K562 (cell line): ENCODE results near the gene AKAP6. TPM values are rescaled to one million over a fixed set of nuclear protein-coding genes. Genes with fewer than 3 reads are reported as not detected.

Source experiments
- ATAC-seq: fragments of 200-7000 bp; cut with Tn5 transposase; 3 replicates; pipeline ENCODE4 v1.9.1; 2020; ENCODE audit warnings: moderate library complexity
- BruUV-seq: library from RNA; stranded (reverse); fragments of 400-500 nt; replicated peaks from 2 replicates; lab custom pipeline; 2021; lab: Mats Ljungman, UMichigan
- CTCF ChIA-PET: fragments of 300-600 bp; formaldehyde crosslinking; extraction: SDS; loops from one replicate; lab custom pipeline; 2021; ENCODE audit warnings: low intra/inter-chr PET ratio; lab: Yijun Ruan, JAX
- POLR2A ChIA-PET: fragments of 300-600, 350-650 bp; sonication (Branson Sonifier 250); formaldehyde crosslinking; extraction: SDS; loops from one replicate; lab custom pipeline; 2021; ENCODE audit warnings: antibody characterized with exemption, inconsistent platforms; lab: Yijun Ruan, JAX
- DNase-seq, 4 experiments: peaks; one replicate each; pipeline versions ENCODE4 v3.0.0 to v3.0.0-alpha.2; 2011 to 2018; ENCODE audit warnings: low spot score in 3 of 4, mixed read lengths in 3 of 4; ENCODE audit errors: extremely low read depth in 1 of 4
- FAIRE-seq: peaks from 2 replicates; lab custom pipeline; 2011; peaks lifted over from hg19 to GRCh38; lab: Jason Lieb, UNC
- H2AFZ ChIP-seq: 2 replicates; pipeline ENCODE4 v1.6.0; 2011; ENCODE audit warnings: low read depth, low read length, control low read depth, inconsistent platforms
- H3K27ac ChIP-seq: fragments of 200-600 bp; 3 replicates; pipeline ENCODE4 v1.8.0; 2011; ENCODE audit warnings: low read depth, mild to moderate bottlenecking, control low read depth, inconsistent platforms, low read length, moderate library complexity, mixed read lengths; ENCODE audit errors: extremely low read depth
- H3K27me3 ChIP-seq, 2 experiments: fragments of 300-600 bp in 1 of 2; 2 replicates in 1 of 2; 3 replicates in 1 of 2; pipeline versions ENCODE4 v1.6.0 to v1.8.0; 2011; ENCODE audit warnings: inconsistent platforms in 2 of 2, low read length in 2 of 2, mild to moderate bottlenecking in 1 of 2, mixed read lengths in 1 of 2, moderate library complexity in 1 of 2; ENCODE audit not compliant: control insufficient read depth in 2 of 2, insufficient read depth in 2 of 2
- H3K36me3 ChIP-seq: fragments of 300-600 bp; 3 replicates; pipeline ENCODE4 v1.8.0; 2011; ENCODE audit warnings: mild to moderate bottlenecking, low read length, inconsistent platforms; ENCODE audit not compliant: control insufficient read depth, insufficient read depth
- H3K4me1 ChIP-seq, 2 experiments: fragments of 200-600 bp in 1 of 2; replicated peaks in 1 of 2; 2 replicates in 1 of 2; 3 replicates in 1 of 2; pipeline versions ENCODE4 v1.5.1 to v1.8.0; 2011; ENCODE audit warnings: inconsistent platforms in 2 of 2, low read length in 2 of 2, mild to moderate bottlenecking in 1 of 2, mixed read lengths in 1 of 2, moderate library complexity in 1 of 2; ENCODE audit not compliant: control insufficient read depth in 2 of 2, insufficient read depth in 2 of 2
- H3K4me2 ChIP-seq: 2 replicates; pipeline ENCODE4 v1.6.1; 2011; ENCODE audit warnings: low read length, control low read depth, inconsistent platforms, mixed read lengths; ENCODE audit not compliant: insufficient read depth
- H3K4me3 ChIP-seq: fragments of 200-600 bp; sonication (generic), shearing (Covaris generic); 2 replicates; pipeline ENCODE4 v1.5.1; 2016; ENCODE audit warnings: control low read depth, inconsistent platforms
- H3K79me2 ChIP-seq: fragments of 200-600 bp; 3 replicates; pipeline ENCODE4 v1.8.0; 2011; ENCODE audit warnings: low read length, inconsistent platforms; ENCODE audit not compliant: control insufficient read depth, insufficient read depth
- H3K9ac ChIP-seq, 2 experiments: 2 replicates each; pipeline versions ENCODE4 v1.6.0 to v1.6.1; 2011; ENCODE audit warnings: low read depth in 2 of 2, low read length in 2 of 2, control low read depth in 1 of 2, inconsistent platforms in 1 of 2, mild to moderate bottlenecking in 1 of 2, mixed read lengths in 1 of 2; ENCODE audit not compliant: insufficient read depth in 1 of 2
- H3K9me1 ChIP-seq: one replicate; pipeline ENCODE4 v1.6.0; 2011; ENCODE audit warnings: inconsistent platforms, mild to moderate bottlenecking, low read length, moderate library complexity; ENCODE audit not compliant: control insufficient read depth, insufficient read depth
- H3K9me3 ChIP-seq: replicated peaks from 2 replicates; pipeline ENCODE4 v1.5.1; 2011; ENCODE audit warnings: low read depth, low read length, inconsistent platforms; ENCODE audit not compliant: control insufficient read depth, insufficient read depth
- H4K20me1 ChIP-seq: replicated peaks from 2 replicates; pipeline ENCODE4 v1.6.1; 2011; ENCODE audit warnings: low read length, inconsistent platforms, mixed read lengths; ENCODE audit not compliant: control insufficient read depth, insufficient read depth
- BCL6 ChIP-seq: fragments of 250-450 bp; sonication (Bioruptor Pico); IDR thresholded peaks from 2 replicates; pipeline ENCODE4 v1.4.0; 2020
- ETS2 ChIP-seq: IDR thresholded peaks from 2 replicates; pipeline ENCODE4 v1.6.1; 2016; ENCODE audit warnings: borderline replicate concordance, missing genetic modification characterization, mild to moderate bottlenecking, moderate library complexity, missing compliant biosample characterization; ENCODE audit not compliant: poor library complexity, severe bottlenecking
- MCM7 ChIP-seq, 2 experiments: fragments of 450-650 bp; IDR thresholded peaks; 2 replicates each; pipeline ENCODE4 v1.6.1; 2016 to 2018
- MTA1 ChIP-seq: fragments of 450-650 bp; IDR thresholded peaks from 2 replicates; pipeline ENCODE4 v1.6.1; 2017; ENCODE audit warnings: borderline replicate concordance
- PATZ1 ChIP-seq: fragments of 250-450 bp; sonication (Bioruptor Pico); IDR thresholded peaks from 2 replicates; pipeline ENCODE4 v1.5.0; 2020; ENCODE audit warnings: mild to moderate bottlenecking, borderline replicate concordance
- PHTF2 ChIP-seq: fragments of 250-450 bp; sonication (Bioruptor Pico); IDR thresholded peaks from 2 replicates; pipeline ENCODE4 v1.5.0; 2021; ENCODE audit warnings: mild to moderate bottlenecking
- SIN3B ChIP-seq: fragments of 450-650 bp; IDR thresholded peaks from 2 replicates; pipeline ENCODE4 v1.6.1; 2017; ENCODE audit warnings: low read depth, mild to moderate bottlenecking, moderate library complexity
- SNRNP70 ChIP-seq: fragments of 200-400 bp; formaldehyde crosslinking; optimal IDR thresholded peaks from 2 replicates; pipeline ENCODE3; 2017; ENCODE audit warnings: low read depth, low read length
- USF2 ChIP-seq: sonication (generic); formaldehyde crosslinking; IDR thresholded peaks from 2 replicates; pipeline ENCODE4 v1.5.0; 2020; ENCODE audit warnings: missing genetic modification reagents
- ZBTB12 ChIP-seq: fragments of 250-450 bp; sonication (Bioruptor Pico); IDR thresholded peaks from 2 replicates; pipeline ENCODE4 v1.4.0; 2020
- ZBTB34 ChIP-seq: fragments of 250-450 bp; sonication (Bioruptor Pico); IDR thresholded peaks from 2 replicates; pipeline ENCODE4 v1.8.0; 2021; ENCODE audit warnings: mild to moderate bottlenecking, moderate library complexity
- ZNF282 ChIP-seq: sonication (generic); formaldehyde crosslinking; IDR thresholded peaks from 2 replicates; pipeline ENCODE4 v1.8.1; 2023; ENCODE audit warnings: missing genetic modification reagents
- ZNF444 ChIP-seq: fragments of 250-450 bp; sonication (Bioruptor Pico); IDR thresholded peaks from 2 replicates; pipeline ENCODE4 v1.4.0; 2020; ENCODE audit warnings: mild to moderate bottlenecking, moderate library complexity
- ZNF696 ChIP-seq: fragments of 250-450 bp; sonication (Bioruptor Pico); conservative IDR thresholded peaks from 2 replicates; pipeline ENCODE4 v1.4.0; 2020; ENCODE audit warnings: mild to moderate bottlenecking, moderate library complexity
- WGBS: fragments of 100-300 bp; shearing (Covaris generic); methylation state at CpG from one replicate; pipeline ENCODE4 v1.1.6; 2016; ENCODE audit warnings: low coverage, mixed read lengths; ENCODE audit not compliant: insufficient coverage; ENCODE audit errors: missing lambda C conversion rate; 5-methylcytosine and 5-hydroxymethylcytosine counted together
- in situ Hi-C: fragments of 300-500 bp; cut with MboI; formaldehyde crosslinking; loops from 4 replicates; pipeline ENCODE4 v1.15.0; 2018; ENCODE audit warnings: inconsistent platforms, mixed read lengths
- intact Hi-C: fragments of 100-400 bp; cut with micrococcal nuclease; formaldehyde crosslinking; loops from 2 replicates; pipeline ENCODE4 v1.14.2; 2022
- polyA plus RNA-seq, 8 experiments: library from polyadenylated mRNA; depleted of rRNA in 4 of 8; stranded (reverse) in 5 of 8; unstranded in 3 of 8; fragments of >200 nt; fragmentation: Nextera tagmentation in 2 of 8; fragmentation: Illumina TruSeq in 1 of 8; extraction: Ambion mirVana in 2 of 8; extraction: Trizol in 1 of 8; gene quantifications; 2 replicates each; pipeline versions ENCODE4 v1.2.1 to v1.2.3, GENCODE V29; 2011 to 2014; ENCODE audit warnings: inconsistent platforms in 1 of 8, missing spikeins in 1 of 8
- total RNA-seq, 7 experiments: library from RNA; depleted of rRNA in 6 of 7; stranded (reverse); fragments of >200 nt in 6 of 7; fragmentation: Illumina TruSeq in 2 of 7; extraction: Trizol in 2 of 7; gene quantifications; 2 replicates each; pipeline versions ENCODE4 v1.2.1 to v1.2.3, GENCODE V29; 2011 to 2021; ENCODE audit warnings: low replicate concordance in 1 of 7

Gene AKAP6
- total and polyA plus RNA-seq, 9 of the 15 experiments (the other 6 are each of a cell fraction or from before 2014, with no cell fraction given) = 0.03 to 1.7 (median 0.48) TPM

GRCh38 chr14:32633224-32633859 lies 304.2 kb downstream of the AKAP6 start:
- no peak overlapping the region for H3K27ac ChIP-seq
- in situ Hi-C loops (no loop called here), intact Hi-C loops (no loop called here)
- BruUV-seq = no TSS peak
- no peaks in the 10 kb centered on the region for H3K9me1 ChIP-seq
- no peak overlapping the region for H3K4me3 ChIP-seq
- H3K9me3 ChIP-seq = no peaks in the 10 kb centered on the region
- H3K27me3 ChIP-seq = no peaks in the 10 kb centered on the region
- DNase-seq (no peak), ATAC-seq (no peak), FAIRE-seq (no peak)
- no peaks in the 10 kb centered on the region for H3K4me1 ChIP-seq
- POLR2A ChIA-PET = no interaction called here
- TF ChIP-seq ZNF696 (CRISPR knock-in tag) (no peak), ZNF444 (CRISPR knock-in tag) (no peak), SIN3B (no peak), USF2 (no peak), MCM7 (IDR thresholded peaks at IDR 0.05) (no peak), BCL6 (CRISPR knock-in tag) (no peak), ZBTB34 (CRISPR knock-in tag) (no peak), MTA1 (no peak), ZNF282 (CRISPR knock-in tag) (no peak), PATZ1 (CRISPR knock-in tag) (no peak), ZBTB12 (CRISPR knock-in tag) (no peak), PHTF2 (CRISPR knock-in tag) (no peak), SNRNP70 (no peak), ETS2 (tag) (no peak)
- no peak overlapping the region for H3K9ac ChIP-seq
- CTCF ChIA-PET = no interaction called here
- 0% methylated on average over 2 of the region's 3 CpGs for WGBS
- H3K79me2 ChIP-seq = no peaks in the 10 kb centered on the region
- H3K4me2 ChIP-seq = no peak overlapping the region
- no peak overlapping the region for H2AFZ ChIP-seq
- H3K36me3 ChIP-seq = no peaks in the 10 kb centered on the region
- H4K20me1 ChIP-seq = no peaks in the 10 kb centered on the region
